Body of pancreas (tissue), 4 donors: ENCODE results near the gene ZBTB5.

Experiments
- POLR2A ChIP-seq, 3 donors: fragments of 450-650 bp; IDR thresholded peaks; one replicate each; pipeline ENCODE4 v1.6.1; 2016; ENCODE audit warnings: antibody characterized with exemption in 3 of 3, mild to moderate bottlenecking in 2 of 3
- TF ChIP-seq, protein P1 (sequence below), 7 experiments: fragments of 450-650 bp in 4 of 7; fragments of 200-600 bp in 3 of 7; sonication (generic) in 3 of 7; IDR thresholded peaks; one replicate each; pipeline ENCODE4 v1.5.1; 2016 to 2019; ENCODE audit warnings: antibody characterized with exemption in 7 of 7

DNA sequence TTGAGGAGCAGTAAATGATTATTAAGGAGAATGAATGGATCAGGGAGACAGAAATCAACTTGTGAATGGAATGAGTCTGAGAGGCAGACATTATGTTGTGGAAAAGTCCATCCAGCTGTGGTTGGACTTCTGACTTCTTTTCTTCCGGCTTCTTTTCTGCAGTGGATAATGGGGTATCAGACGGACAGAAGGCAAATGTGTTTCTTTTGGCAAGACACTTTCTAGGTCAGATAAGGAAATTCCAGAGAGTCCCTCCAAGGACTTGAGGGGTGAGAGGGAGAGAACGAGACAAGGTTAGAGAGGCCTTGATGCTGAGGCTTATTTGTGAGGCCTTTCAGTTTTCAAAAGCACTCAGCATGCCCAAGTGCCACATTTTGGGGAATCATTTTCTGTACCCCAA is 59.9 kb downstream of the ZBTB5 start:
- TF ChIP-seq, protein P1, sequence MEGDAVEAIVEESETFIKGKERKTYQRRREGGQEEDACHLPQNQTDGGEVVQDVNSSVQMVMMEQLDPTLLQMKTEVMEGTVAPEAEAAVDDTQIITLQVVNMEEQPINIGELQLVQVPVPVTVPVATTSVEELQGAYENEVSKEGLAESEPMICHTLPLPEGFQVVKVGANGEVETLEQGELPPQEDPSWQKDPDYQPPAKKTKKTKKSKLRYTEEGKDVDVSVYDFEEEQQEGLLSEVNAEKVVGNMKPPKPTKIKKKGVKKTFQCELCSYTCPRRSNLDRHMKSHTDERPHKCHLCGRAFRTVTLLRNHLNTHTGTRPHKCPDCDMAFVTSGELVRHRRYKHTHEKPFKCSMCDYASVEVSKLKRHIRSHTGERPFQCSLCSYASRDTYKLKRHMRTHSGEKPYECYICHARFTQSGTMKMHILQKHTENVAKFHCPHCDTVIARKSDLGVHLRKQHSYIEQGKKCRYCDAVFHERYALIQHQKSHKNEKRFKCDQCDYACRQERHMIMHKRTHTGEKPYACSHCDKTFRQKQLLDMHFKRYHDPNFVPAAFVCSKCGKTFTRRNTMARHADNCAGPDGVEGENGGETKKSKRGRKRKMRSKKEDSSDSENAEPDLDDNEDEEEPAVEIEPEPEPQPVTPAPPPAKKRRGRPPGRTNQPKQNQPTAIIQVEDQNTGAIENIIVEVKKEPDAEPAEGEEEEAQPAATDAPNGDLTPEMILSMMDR (IDR thresholded peaks at IDR 0.05), result no peak
- no peak for TF ChIP-seq POLR2A (IDR thresholded peaks at IDR 0.05)
